Thyroid gland (tissue), 4 donors: ENCODE results near the gene MAPK8. TPM values are rescaled to one million over a fixed set of nuclear protein-coding genes. Genes with fewer than 3 reads are reported as not detected.

ENCODE experiments used
- DNase-seq, 2 donors: peaks; one replicate each; pipeline ENCODE4 v3.0.0-alpha.2; 2019
- H3K27ac ChIP-seq, 3 donors: fragments of 200-600 bp; sonication (generic); 1 replicate in 2 of 3; 2 replicates in 1 of 3; pipeline ENCODE4 v1.5.1; 2016 to 2019; ENCODE audit warnings: mild to moderate bottlenecking in 1 of 3, moderate library complexity in 1 of 3
- H3K27me3 ChIP-seq: fragments of 200-600 bp; sonication (generic); one replicate; pipeline ENCODE4 v1.5.1; 2019
- H3K36me3 ChIP-seq, 2 donors: fragments of 200-600 bp; sonication (generic); one replicate each; pipeline ENCODE4 v1.5.1; 2016 to 2019
- H3K4me1 ChIP-seq, 2 donors: fragments of 200-600 bp; sonication (generic); one replicate each; pipeline ENCODE4 v1.5.1; 2017 to 2019
- H3K4me3 ChIP-seq, 3 donors: fragments of 200-600 bp; sonication (generic); replicated peaks in 1 of 3; 1 replicate in 2 of 3; 2 replicates in 1 of 3; pipeline ENCODE4 v1.5.1; 2016; ENCODE audit warnings: mild to moderate bottlenecking in 1 of 3
- H3K9me3 ChIP-seq: fragments of 200-600 bp; sonication (generic); one replicate; pipeline ENCODE4 v1.5.1; 2017
- POLR2A ChIP-seq, 2 donors: fragments of 450-650 bp; IDR thresholded peaks; one replicate each; pipeline ENCODE4 v1.6.1; 2017; ENCODE audit warnings: antibody characterized with exemption in 2 of 2, mild to moderate bottlenecking in 2 of 2, moderate library complexity in 1 of 2
- WGBS, 2 donors: methylation state at CpG; one replicate each; pipeline ENCODE4 v1.1.5; 2017; 5-methylcytosine and 5-hydroxymethylcytosine counted together
- intact Hi-C: fragments of 100-400 bp; cut with DNase I; formaldehyde crosslinking; loops from one replicate; pipeline ENCODE4 v1.15.1; 2023
- total RNA-seq, 4 donors: library from RNA; depleted of rRNA; stranded (reverse); fragments of >200 nt; gene quantifications; one replicate each; pipeline ENCODE4 v1.2.3, GENCODE V29; 2016
- TF ChIP-seq, protein P1 (sequence below), 6 experiments: fragments of 200-600 bp in 3 of 6; fragments of 450-650 bp in 3 of 6; sonication (generic) in 3 of 6; IDR thresholded peaks; one replicate each; pipeline ENCODE4 v1.5.1; 2016 to 2019; ENCODE audit warnings: antibody characterized with exemption in 6 of 6, mild to moderate bottlenecking in 2 of 6, inconsistent platforms in 1 of 6, moderate library complexity in 1 of 6

The MAPK8 gene
- total RNA-seq, 4 donors from 2014 or later, result 76.2 to 165 (median 99.0) TPM

DNA sequence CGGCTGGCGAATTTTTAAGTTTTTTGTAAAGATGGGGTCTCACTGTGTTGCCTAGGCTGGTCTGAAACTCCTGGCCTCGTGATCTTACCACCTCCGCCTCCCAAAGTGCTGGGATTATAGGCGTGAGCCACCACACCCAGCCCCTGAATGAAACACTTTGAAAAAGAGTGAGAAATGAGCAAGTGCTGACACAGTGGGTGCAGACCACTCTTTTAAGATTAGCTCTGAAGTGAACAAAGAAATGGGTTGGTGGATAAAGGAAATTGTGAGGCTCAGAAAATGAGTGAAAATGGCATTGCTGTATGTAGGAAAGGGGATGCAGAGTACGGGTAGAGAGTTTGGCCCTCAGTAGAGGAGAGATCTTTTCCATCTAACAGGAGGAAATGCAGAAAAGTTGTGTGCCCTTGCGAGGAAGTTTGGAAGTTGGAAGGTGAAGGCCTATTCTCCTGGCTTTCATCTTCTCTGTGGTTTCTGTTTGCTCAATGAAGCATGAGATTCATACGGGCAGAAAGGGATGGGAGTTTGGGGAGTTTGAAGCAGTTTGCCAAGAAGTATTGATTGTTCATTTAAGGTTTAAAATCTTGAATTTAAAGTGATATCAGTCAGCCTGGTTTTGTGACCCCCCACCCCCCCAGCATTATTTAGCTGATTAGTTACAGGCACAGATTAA lies 11.0 kb downstream of the MAPK8 start:
- TF ChIP-seq, protein P1, sequence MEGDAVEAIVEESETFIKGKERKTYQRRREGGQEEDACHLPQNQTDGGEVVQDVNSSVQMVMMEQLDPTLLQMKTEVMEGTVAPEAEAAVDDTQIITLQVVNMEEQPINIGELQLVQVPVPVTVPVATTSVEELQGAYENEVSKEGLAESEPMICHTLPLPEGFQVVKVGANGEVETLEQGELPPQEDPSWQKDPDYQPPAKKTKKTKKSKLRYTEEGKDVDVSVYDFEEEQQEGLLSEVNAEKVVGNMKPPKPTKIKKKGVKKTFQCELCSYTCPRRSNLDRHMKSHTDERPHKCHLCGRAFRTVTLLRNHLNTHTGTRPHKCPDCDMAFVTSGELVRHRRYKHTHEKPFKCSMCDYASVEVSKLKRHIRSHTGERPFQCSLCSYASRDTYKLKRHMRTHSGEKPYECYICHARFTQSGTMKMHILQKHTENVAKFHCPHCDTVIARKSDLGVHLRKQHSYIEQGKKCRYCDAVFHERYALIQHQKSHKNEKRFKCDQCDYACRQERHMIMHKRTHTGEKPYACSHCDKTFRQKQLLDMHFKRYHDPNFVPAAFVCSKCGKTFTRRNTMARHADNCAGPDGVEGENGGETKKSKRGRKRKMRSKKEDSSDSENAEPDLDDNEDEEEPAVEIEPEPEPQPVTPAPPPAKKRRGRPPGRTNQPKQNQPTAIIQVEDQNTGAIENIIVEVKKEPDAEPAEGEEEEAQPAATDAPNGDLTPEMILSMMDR (IDR thresholded peaks at IDR 0.05), result no peak
- no peak for TF ChIP-seq POLR2A (IDR thresholded peaks at IDR 0.05)
- peaks cover 12 to 19% of the 10 kb centered on the region in 2 donors for H3K4me1 ChIP-seq
- no peak overlapping the region for H3K4me3 ChIP-seq
- H3K27ac ChIP-seq, result peak overlapping the region; percentile 11 to 36 (median 33)
- H3K27me3 ChIP-seq, result no peaks in the 10 kb centered on the region
- H3K9me3 ChIP-seq, result no peaks in the 10 kb centered on the region
- intact Hi-C loops, result no loop called here
- no peaks in the 10 kb centered on the region for H3K36me3 ChIP-seq
- WGBS, 2 donors, result 68 to 71% methylated on average over 8 of the region's 8 CpGs
- no peak for DNase-seq

DNA sequence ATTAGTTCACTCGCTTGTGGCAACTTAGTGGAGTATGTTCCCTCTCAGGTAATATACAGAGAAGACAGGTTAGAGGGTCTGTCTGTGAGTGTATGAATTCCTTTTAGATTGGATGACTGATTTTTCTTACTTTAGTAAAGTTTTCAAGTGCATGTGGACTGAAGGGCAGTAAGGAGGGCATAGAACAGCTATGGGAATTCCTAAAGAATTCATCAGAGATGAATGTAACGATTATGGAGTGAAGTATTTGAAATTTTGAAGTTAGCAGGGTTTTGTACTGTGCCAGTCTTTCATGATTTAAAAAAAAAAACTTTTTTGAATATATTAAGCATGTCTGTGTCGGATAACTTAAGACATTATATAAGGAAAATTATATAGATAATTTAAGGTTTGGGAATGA lies 15.5 kb downstream of the MAPK8 start:
- TF ChIP-seq POLR2A (IDR thresholded peaks at IDR 0.05), result no peak
- TF ChIP-seq, protein P1 (IDR thresholded peaks at IDR 0.05), result no peak
- intact Hi-C loops, result no loop called here

DNA sequence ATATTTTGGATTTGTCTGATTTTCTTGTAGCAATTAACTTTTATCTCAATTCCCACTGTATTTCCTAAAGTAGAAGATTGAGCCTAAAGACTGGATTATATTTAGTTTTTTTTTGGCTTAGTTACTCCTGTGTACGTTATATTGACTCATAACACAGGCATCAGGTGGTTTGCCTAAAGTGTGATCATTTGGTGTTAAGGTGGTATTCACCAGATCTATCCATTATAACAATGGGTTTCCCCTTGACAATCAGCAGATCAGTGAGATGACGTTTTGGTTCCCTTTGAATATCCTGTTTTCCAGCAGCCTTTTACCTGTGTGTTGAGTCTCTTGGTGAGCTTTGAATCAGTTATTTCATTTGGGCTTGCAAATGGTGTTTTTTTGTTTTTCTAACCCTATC lies 18.1 kb downstream of the MAPK8 start:
- no peaks in the 10 kb centered on the region for H3K9me3 ChIP-seq

More for the DNA sequence above, 15.5 kb downstream of the MAPK8 start:
- Histone ChIP-seq H3K36me3 (no peaks in the 10 kb centered on the region), H3K4me3 (no peak overlapping the region), H3K4me1 (peaks cover 12 to 19% of the 10 kb centered on the region in 2 donors), H3K27me3 (no peaks in the 10 kb centered on the region), H3K9me3 (no peaks in the 10 kb centered on the region), H3K27ac (no peak overlapping the region)
- WGBS, 2 donors, result 91 to 92% methylated on average over 3 of the region's 3 CpGs
- no peak for DNase-seq

DNA sequence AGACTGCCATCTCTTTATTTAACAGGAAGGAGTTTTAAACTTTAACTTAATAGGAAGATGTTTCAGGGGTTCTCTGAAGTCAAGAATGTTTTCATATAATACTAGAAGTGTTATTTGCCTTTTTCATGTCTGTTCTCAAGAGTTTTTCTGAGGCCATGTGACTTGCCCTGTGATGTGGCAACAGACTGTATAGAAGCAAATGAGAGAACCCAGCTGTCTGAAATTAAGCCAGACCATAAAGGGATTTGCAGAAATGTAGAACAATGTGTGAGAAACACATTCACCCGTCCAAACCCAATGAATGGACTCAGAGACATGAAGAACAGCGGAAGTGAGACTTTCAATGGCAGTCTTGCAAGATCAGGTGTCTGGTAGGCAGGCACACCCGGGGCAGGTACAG lies 23.8 kb downstream of the MAPK8 start:
- H3K27me3 ChIP-seq, result no peaks in the 10 kb centered on the region
- TF ChIP-seq, protein P1 (IDR thresholded peaks at IDR 0.05), result no peak
- TF ChIP-seq POLR2A (IDR thresholded peaks at IDR 0.05), result no peak
- H3K4me1 ChIP-seq, result peaks cover 4 to 7% of the 10 kb centered on the region in 2 donors
- no peak overlapping the region for H3K27ac ChIP-seq
- 94 to 96% methylated on average over 3 of the region's 3 CpGs for WGBS, 2 donors
- no peak for DNase-seq
- intact Hi-C loops, result no loop called here
- H3K4me3 ChIP-seq, result no peak overlapping the region
- H3K36me3 ChIP-seq, result no peaks in the 10 kb centered on the region
- no peaks in the 10 kb centered on the region for H3K9me3 ChIP-seq

More for the DNA sequence above, 18.1 kb downstream of the MAPK8 start:
- Histone ChIP-seq H3K4me1 (no peaks in the 10 kb centered on the region), H3K4me3 (no peak overlapping the region), H3K27me3 (no peaks in the 10 kb centered on the region), H3K36me3 (no peaks in the 10 kb centered on the region), H3K27ac (no peak overlapping the region)
- 83 to 88% methylated on average over 2 of the region's 2 CpGs for WGBS, 2 donors
- TF ChIP-seq POLR2A (IDR thresholded peaks at IDR 0.05), result no peak
- DNase-seq, result no peak
- intact Hi-C loops, result no loop called here

DNA sequence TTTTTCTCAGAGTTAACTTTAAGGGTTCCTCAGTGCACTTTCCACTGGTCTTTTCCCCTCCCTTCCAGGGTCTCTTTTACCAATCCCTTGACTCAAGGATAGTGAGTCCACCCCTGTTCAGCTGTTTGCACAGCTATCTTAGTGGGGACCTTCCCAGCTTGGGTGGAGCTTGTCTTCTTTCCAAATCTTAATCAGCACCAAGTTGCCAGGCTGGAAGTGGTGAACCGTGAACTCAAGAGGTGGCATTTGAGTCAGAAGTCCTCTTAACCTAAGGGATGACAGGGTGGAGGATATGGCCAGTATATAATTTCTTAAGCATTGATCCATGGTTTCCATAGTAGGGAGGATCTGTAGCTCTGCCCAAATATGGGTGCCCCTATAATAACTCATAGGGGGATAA lies 25.0 kb downstream of the MAPK8 start:
- DNase-seq, result no peak
- intact Hi-C loops, result no loop called here
- H3K4me1 ChIP-seq, result peaks cover 4 to 7% of the 10 kb centered on the region in 2 donors
- H3K36me3 ChIP-seq, result no peaks in the 10 kb centered on the region
- no peak overlapping the region for H3K27ac ChIP-seq
- WGBS, 2 donors, result 67 to 80% methylated on average over 1 of the region's 1 CpG
- no peak for TF ChIP-seq POLR2A (IDR thresholded peaks at IDR 0.05)
- TF ChIP-seq, protein P1 (IDR thresholded peaks at IDR 0.05), result no peak
- H3K27me3 ChIP-seq, result no peaks in the 10 kb centered on the region
- H3K4me3 ChIP-seq, result no peak overlapping the region
- no peaks in the 10 kb centered on the region for H3K9me3 ChIP-seq
